ENCODE data around the gene ADD2. TPM values are rescaled to one million over a fixed set of nuclear protein-coding genes. Genes with fewer than 3 reads are reported as not detected.

Gene ADD2
- total RNA-seq, 1 donor from 2014 or later: 45.3 TPM

DNA sequence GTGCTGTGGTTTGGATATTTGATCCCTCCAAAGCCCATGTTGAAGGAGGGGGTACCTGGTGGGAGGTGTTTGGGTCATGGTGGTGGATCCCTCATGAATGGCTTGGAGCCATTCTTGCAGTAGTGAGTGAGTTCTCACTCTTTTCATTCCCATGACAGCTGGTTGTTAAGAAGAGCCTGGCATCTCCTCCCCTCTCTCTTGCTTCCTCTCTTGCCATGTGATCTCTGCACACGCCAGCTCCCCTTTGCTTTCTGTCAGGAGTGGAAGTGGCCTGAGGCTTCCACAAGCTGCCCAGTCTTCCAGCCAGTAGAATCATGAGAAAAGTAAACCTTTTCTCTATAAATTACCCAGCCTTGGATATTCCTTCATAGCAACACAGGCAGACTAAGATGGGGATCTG, 8.6 kb downstream of the ADD2 start:
- Mint-ChIP-seq H3K27ac (no peak overlapping the region), H3K27me3 (ENCODE audit: insufficient read depth, low read depth) (peaks cover 2% of the 10 kb centered on the region), H3K36me3 (peaks cover 10% of the 10 kb centered on the region), H3K4me1 (peaks cover 8% of the 10 kb centered on the region), H3K9me3 (peaks cover 3% of the 10 kb centered on the region), H3K4me3 (no peak overlapping the region)
- Histone ChIP-seq H3F3A (ENCODE audit: low read depth) (peaks cover 2% of the 10 kb centered on the region), H4K20me1 (ENCODE audit: low read depth) (peaks cover 21% of the 10 kb centered on the region), H3K9me3 (ENCODE audit: low read depth) (no peaks in the 10 kb centered on the region), H3K27ac (no peak overlapping the region), H3K79me2 (ENCODE audit: low read depth) (peaks cover 98% of the 10 kb centered on the region), H3K9ac (no peak overlapping the region), H3K4me1 (peaks cover 8% of the 10 kb centered on the region), H2AFZ (replicated peaks) (no peak overlapping the region), H3K27me3 (no peaks in the 10 kb centered on the region), H3K36me3 (no peaks in the 10 kb centered on the region), H3K4me2 (no peak overlapping the region), H3K4me3 (no peak overlapping the region)
- TF ChIP-seq, protein P1, sequence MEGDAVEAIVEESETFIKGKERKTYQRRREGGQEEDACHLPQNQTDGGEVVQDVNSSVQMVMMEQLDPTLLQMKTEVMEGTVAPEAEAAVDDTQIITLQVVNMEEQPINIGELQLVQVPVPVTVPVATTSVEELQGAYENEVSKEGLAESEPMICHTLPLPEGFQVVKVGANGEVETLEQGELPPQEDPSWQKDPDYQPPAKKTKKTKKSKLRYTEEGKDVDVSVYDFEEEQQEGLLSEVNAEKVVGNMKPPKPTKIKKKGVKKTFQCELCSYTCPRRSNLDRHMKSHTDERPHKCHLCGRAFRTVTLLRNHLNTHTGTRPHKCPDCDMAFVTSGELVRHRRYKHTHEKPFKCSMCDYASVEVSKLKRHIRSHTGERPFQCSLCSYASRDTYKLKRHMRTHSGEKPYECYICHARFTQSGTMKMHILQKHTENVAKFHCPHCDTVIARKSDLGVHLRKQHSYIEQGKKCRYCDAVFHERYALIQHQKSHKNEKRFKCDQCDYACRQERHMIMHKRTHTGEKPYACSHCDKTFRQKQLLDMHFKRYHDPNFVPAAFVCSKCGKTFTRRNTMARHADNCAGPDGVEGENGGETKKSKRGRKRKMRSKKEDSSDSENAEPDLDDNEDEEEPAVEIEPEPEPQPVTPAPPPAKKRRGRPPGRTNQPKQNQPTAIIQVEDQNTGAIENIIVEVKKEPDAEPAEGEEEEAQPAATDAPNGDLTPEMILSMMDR (IDR thresholded peaks at IDR 0.05): no peak
- no peak for TF ChIP-seq EZH2phosphoT487 (IDR thresholded peaks at IDR 0.05)
- DNase-seq (ENCODE audit: low spot score): no peak

DNA sequence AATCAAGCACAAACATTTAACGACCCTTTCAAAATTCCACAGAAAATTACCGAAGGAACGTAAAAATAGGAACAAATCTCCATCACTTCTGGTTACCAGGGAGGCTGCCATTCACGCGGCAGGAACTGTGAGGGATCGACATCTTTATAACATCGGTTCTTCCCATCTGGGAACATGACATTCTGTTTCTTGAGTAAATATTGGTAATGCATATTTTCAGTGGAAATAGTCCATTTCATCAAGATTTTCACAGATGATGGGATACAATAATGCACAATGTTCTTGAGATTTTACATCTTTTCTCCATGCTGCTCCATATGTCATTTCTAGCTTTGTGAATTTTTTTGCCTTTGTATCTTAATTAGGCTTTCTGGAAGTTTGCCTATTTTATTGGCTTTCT, 10.0 kb downstream of the ADD2 start:
- H3K4me1 Mint-ChIP-seq: peaks cover 6% of the 10 kb centered on the region
- peaks cover 10% of the 10 kb centered on the region for H3K36me3 Mint-ChIP-seq
- Histone ChIP-seq H3K79me2 (ENCODE audit: low read depth) (peaks cover 98% of the 10 kb centered on the region), H3K4me2 (no peak overlapping the region), H3K4me1 (peaks cover 8% of the 10 kb centered on the region), H3K9me3 (ENCODE audit: low read depth) (no peaks in the 10 kb centered on the region), H3K27ac (no peak overlapping the region), H3K27me3 (no peaks in the 10 kb centered on the region), H3F3A (ENCODE audit: low read depth) (no peaks in the 10 kb centered on the region), H2AFZ (replicated peaks) (no peak overlapping the region), H3K9ac (no peak overlapping the region), H3K36me3 (no peaks in the 10 kb centered on the region), H3K4me3 (no peak overlapping the region), H4K20me1 (ENCODE audit: low read depth) (peaks cover 26% of the 10 kb centered on the region)
- DNase-seq (ENCODE audit: low spot score): no peak
- no peak overlapping the region for H3K4me3 Mint-ChIP-seq
- TF ChIP-seq EZH2 (IDR thresholded peaks at IDR 0.05): no peak
- TF ChIP-seq, protein P1 (IDR thresholded peaks at IDR 0.05): no peak
- TF ChIP-seq EZH2phosphoT487 (IDR thresholded peaks at IDR 0.05): no peak
- no peak overlapping the region for H3K27ac Mint-ChIP-seq
- H3K27me3 Mint-ChIP-seq (ENCODE audit: insufficient read depth, low read depth): peaks cover 2% of the 10 kb centered on the region
- peaks cover 3% of the 10 kb centered on the region for H3K9me3 Mint-ChIP-seq

DNA sequence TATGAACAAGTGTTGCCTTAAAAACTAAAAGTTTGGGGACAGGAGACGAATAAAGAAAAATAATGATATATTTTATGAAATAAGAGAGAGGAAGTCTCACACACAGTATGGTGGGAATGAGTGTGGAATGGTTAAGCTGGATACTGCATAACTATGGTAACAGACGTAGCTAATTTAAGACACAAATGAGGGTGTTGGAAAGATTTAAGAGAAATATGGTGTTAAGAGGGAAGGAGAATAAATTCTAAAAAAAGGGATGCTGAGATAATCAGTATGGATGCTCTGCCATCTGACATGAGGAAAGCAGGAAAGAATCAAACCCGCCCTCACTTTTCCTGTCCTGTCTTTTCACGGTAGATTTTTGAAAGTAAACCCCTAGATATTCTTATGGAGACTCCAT, 10.6 kb downstream of the ADD2 start:
- TF ChIP-seq EZH2phosphoT487 (IDR thresholded peaks at IDR 0.05) (no peak), EZH2 (IDR thresholded peaks at IDR 0.05) (no peak)
- TF ChIP-seq, protein P1 (IDR thresholded peaks at IDR 0.05): no peak
- no peak overlapping the region for H2AFZ ChIP-seq (replicated peaks)
- no peak overlapping the region for H3K4me3 ChIP-seq
- peaks cover 3% of the 10 kb centered on the region for H3K9me3 Mint-ChIP-seq
- no peaks in the 10 kb centered on the region for H3K27me3 ChIP-seq
- peaks cover 26% of the 10 kb centered on the region for H4K20me1 ChIP-seq (ENCODE audit: low read depth)
- H3K4me2 ChIP-seq: no peak overlapping the region
- H3K4me3 Mint-ChIP-seq: no peak overlapping the region
- no peak for DNase-seq (ENCODE audit: low spot score)
- H3K4me1 Mint-ChIP-seq: peaks cover 6% of the 10 kb centered on the region
- no peak overlapping the region for H3K9ac ChIP-seq
- H3F3A ChIP-seq (ENCODE audit: low read depth): no peaks in the 10 kb centered on the region
- H3K27ac Mint-ChIP-seq: no peak overlapping the region
- no peaks in the 10 kb centered on the region for H3K9me3 ChIP-seq (ENCODE audit: low read depth)
- peaks cover 2% of the 10 kb centered on the region for H3K27me3 Mint-ChIP-seq (ENCODE audit: insufficient read depth, low read depth)
- H3K27ac ChIP-seq: no peak overlapping the region
- H3K79me2 ChIP-seq (ENCODE audit: low read depth): peaks cover 98% of the 10 kb centered on the region
- H3K36me3 ChIP-seq: no peaks in the 10 kb centered on the region
- H3K4me1 ChIP-seq: peaks cover 8% of the 10 kb centered on the region
- H3K36me3 Mint-ChIP-seq: peaks cover 10% of the 10 kb centered on the region

All from neural progenitor cell (in vitro differentiated cells).